ENCODE measurements around the gene FAM222B. TPM values are rescaled to one million over a fixed set of nuclear protein-coding genes. Genes with fewer than 3 reads are reported as not detected.
A peak's percentile ranks its signal among the peaks of the same experiment; 100 is the strongest.
"Not testable (repeated sequence)": the region's sequence is repeated elsewhere in the genome, so short reads cannot be mapped to it uniquely, and the experiment has no call there.

Gene FAM222B
- total RNA-seq, 1 donor from 2014 or later = 15.6 TPM

- POLR2A ChIA-PET = interaction anchor here (0.5 to 2.1 kb wide), 5 partner anchors 15 to 234 kb away, joined by 3 to 11 read pairs (median 3); partner anchors contain the start of genes BLTP2 and RPL23A
Observed at GRCh38 chr17:28878981-28879380, 36.4 kb upstream of the FAM222B start.

DNA sequence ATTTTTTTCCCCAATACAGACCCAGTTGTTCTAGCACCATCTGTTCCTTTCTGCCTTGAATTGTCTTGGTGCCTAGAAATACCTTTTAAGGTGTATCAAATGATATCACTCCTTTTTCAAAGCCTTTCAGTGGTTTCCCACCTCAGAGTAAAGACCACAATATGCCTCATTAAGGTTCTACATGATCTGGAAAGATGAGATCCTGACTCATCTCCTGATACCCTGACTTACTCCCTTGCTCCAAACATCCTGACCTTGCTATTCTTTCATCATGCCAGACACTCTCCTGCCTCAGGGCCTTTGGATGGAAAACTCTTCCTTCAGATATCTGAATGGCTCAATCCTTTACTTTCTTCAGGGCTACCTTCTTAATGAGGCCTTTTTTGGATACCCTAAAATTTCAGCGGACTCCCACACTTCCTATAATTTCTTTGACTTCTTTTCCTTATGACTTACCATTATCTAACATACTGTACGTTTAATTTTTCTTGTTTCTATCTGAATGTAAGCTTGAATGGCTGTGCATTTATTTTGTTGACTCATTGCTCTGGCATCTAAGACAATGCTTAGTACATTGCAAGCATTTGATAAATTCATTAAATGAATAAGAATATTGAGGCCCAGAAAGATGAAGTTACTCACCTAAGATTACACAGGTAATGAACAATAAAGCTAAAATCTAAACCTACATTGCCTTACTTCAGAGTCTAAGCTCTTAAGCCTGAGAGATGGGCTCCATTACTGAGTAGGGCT is 35.7 kb upstream of the FAM222B start:
- TF ChIP-seq CTCF (IDR thresholded peaks at IDR 0.05) = no peak
- no peak for ATAC-seq (ENCODE audit: low read depth)
- no peak overlapping the region for H3K27ac Mint-ChIP-seq
- ChIA-PET POLR2A (interaction anchor here (0.7 to 2.1 kb wide), 3 partner anchors 15 to 233 kb away, joined by 3 to 11 read pairs (median 4); partner anchors contain the start of gene BLTP2), CTCF (interaction anchor here (1.4 to 3.3 kb wide), 2 partner anchors 114 to 151 kb away, joined by 8 to 11 read pairs; partner anchors contain the start of gene TLCD1)
- intact Hi-C loops (cut with micrococcal nuclease) = no loop called here
- no peak overlapping the region for H3K4me3 Mint-ChIP-seq
- H3K36me3 Mint-ChIP-seq (ENCODE audit: low read depth) = peaks cover 57% of the 10 kb centered on the region
- no peak for DNase-seq
- H3K27me3 Mint-ChIP-seq = no peaks in the 10 kb centered on the region
- H3K4me1 Mint-ChIP-seq = peaks cover 8% of the 10 kb centered on the region
- H3K9me3 Mint-ChIP-seq = no peaks in the 10 kb centered on the region

More at GRCh38 chr17:28878981-28879380, 36.4 kb upstream of the FAM222B start:
- H3K9me3 Mint-ChIP-seq = no peaks in the 10 kb centered on the region
- DNase-seq (no peak), ATAC-seq (ENCODE audit: low read depth) (peak; percentile 64)
- intact Hi-C loops (cut with micrococcal nuclease) = no loop called here
- peaks cover 62% of the 10 kb centered on the region for H3K36me3 Mint-ChIP-seq (ENCODE audit: low read depth)
- no peak overlapping the region for H3K27ac Mint-ChIP-seq
- TF ChIP-seq CTCF (IDR thresholded peaks at IDR 0.05) = no peak
- no peak overlapping the region for H3K4me3 Mint-ChIP-seq
- H3K27me3 Mint-ChIP-seq = no peaks in the 10 kb centered on the region
- H3K4me1 Mint-ChIP-seq = peaks cover 8% of the 10 kb centered on the region
- CTCF ChIA-PET = interaction anchor here (0.9 to 3.3 kb wide), 5 partner anchors 29 to 152 kb away, joined by 3 to 11 read pairs (median 4); partner anchors contain the start of gene TLCD1

DNA sequence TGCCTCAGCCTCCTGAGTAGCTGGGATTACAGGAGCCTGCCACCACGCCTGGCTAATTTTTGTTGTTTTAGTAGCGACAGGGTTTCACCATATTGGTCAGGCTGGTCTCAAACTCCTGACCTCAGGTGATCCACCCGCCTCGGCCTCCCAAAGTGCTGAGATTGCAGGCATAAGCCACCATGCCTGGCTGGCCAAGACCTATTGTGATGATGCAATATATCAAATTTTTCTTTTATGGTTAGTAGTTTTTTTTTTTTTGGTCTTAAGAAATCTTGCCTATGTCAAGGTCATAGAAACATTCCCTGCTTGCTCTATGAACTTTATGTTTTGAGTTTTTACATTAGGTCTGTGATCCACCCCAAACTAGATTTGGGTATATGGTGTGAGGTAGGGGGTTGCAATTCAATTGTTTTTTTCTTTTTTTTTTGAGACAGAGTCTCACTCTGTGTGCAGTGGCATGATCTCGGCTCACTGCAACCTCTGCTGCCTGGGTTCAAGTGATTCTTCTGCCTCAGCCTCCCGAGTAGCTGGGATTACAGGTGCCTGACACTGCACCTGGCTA is 34.6 kb upstream of the FAM222B start:
- H3K9me3 Mint-ChIP-seq; H3K4me3 Mint-ChIP-seq; CTCF ChIA-PET; intact Hi-C loops (cut with micrococcal nuclease); H3K27me3 Mint-ChIP-seq; ATAC-seq (ENCODE audit: low read depth); DNase-seq; H3K27ac Mint-ChIP-seq: not testable (repeated sequence)
- peaks cover 46% of the 10 kb centered on the region for H3K36me3 Mint-ChIP-seq (ENCODE audit: low read depth)
- peaks cover 12% of the 10 kb centered on the region for H3K4me1 Mint-ChIP-seq
- POLR2A ChIA-PET = interaction anchor here (0.7 to 1.8 kb wide), 4 partner anchors 12 to 74 kb away, joined by 5 to 6 read pairs (median 5); partner anchors contain the start of genes FLOT2 and PHF12

- peaks cover 34% of the 10 kb centered on the region for H3K36me3 Mint-ChIP-seq (ENCODE audit: low read depth)
- no peak for TF ChIP-seq CTCF (IDR thresholded peaks at IDR 0.05)
- H3K9me3 Mint-ChIP-seq = no peaks in the 10 kb centered on the region
- H3K4me3 Mint-ChIP-seq = no peak overlapping the region
- peaks cover 25% of the 10 kb centered on the region for H3K4me1 Mint-ChIP-seq
- H3K27me3 Mint-ChIP-seq = no peaks in the 10 kb centered on the region
- POLR2A ChIA-PET = interaction anchor here (1.8 kb wide), 1 partner anchor 22 kb away, joined by 5 read pairs; the partner anchor contains the start of gene FLOT2
- no peak overlapping the region for H3K27ac Mint-ChIP-seq
- intact Hi-C loops (cut with micrococcal nuclease) = no loop called here
- ATAC-seq (ENCODE audit: low read depth) (no peak), DNase-seq (no peak)
- CTCF ChIA-PET = no interaction called here
Observed at GRCh38 chr17:28875848-28876550, 33.4 kb upstream of the FAM222B start.

GRCh38 chr17:28874750-28875149 is 32.2 kb upstream of the FAM222B start:
- H3K27me3 Mint-ChIP-seq = no peaks in the 10 kb centered on the region
- no peak for TF ChIP-seq CTCF (IDR thresholded peaks at IDR 0.05)
- no peak overlapping the region for H3K4me3 Mint-ChIP-seq
- no peak for ATAC-seq (ENCODE audit: low read depth)
- ChIA-PET CTCF (no interaction called here), POLR2A (no interaction called here)
- H3K27ac Mint-ChIP-seq = no peak overlapping the region
- H3K9me3 Mint-ChIP-seq = no peaks in the 10 kb centered on the region
- intact Hi-C loops (cut with micrococcal nuclease) = no loop called here
- peaks cover 21% of the 10 kb centered on the region for H3K36me3 Mint-ChIP-seq (ENCODE audit: low read depth)
- H3K4me1 Mint-ChIP-seq = peaks cover 28% of the 10 kb centered on the region
- DNase-seq = no peak
